Measurements from ENCODE around the gene MED13L. TPM values are rescaled to one million over a fixed set of nuclear protein-coding genes. Genes with fewer than 3 reads are reported as not detected.

Gene MED13L
- total and polyA plus RNA-seq, 8 donors: 10.3 to 93.8 (median 53.0) TPM

- H3K36me3 ChIP-seq: no peaks in the 10 kb centered on the region
- no peaks in the 10 kb centered on the region for H3K9me3 ChIP-seq
- no peak for DNase-seq
- no peak overlapping the region for H3K27ac ChIP-seq
- TF ChIP-seq CTCF (IDR thresholded peaks at IDR 0.05): no peak
- intact Hi-C loops (cut with DNase I): no loop called here
- H3K27me3 ChIP-seq: no peaks in the 10 kb centered on the region
- FAIRE-seq: no peak
- WGBS, 2 donors: 74 to 76% methylated on average over 4 of the region's 4 CpGs
- peaks cover 0 to 26% (median 10%) of the 10 kb centered on the region in 3 donors for H3K4me1 ChIP-seq
- ATAC-seq: no peak
- H3K4me3 ChIP-seq: no peak overlapping the region
Measured at GRCh38 chr12:116213014-116213413, 64.5 kb downstream of the MED13L start.

- Histone ChIP-seq H3K4me1 (peaks cover 0 to 16% (median 5%) of the 10 kb centered on the region in 3 donors), H3K9me3 (no peaks in the 10 kb centered on the region), H3K4me3 (no peak overlapping the region), H3K36me3 (no peaks in the 10 kb centered on the region), H3K27me3 (no peaks in the 10 kb centered on the region), H3K27ac (no peak overlapping the region)
- WGBS, 2 donors: 83 to 84% methylated on average over 4 of the region's 4 CpGs
- FAIRE-seq (no peak), ATAC-seq (no peak), DNase-seq (no peak)
- TF ChIP-seq CTCF (IDR thresholded peaks at IDR 0.05): no peak
- intact Hi-C loops (cut with DNase I): no loop called here
Measured at GRCh38 chr12:116210762-116211161, 66.7 kb downstream of the MED13L start.

GRCh38 chr12:116210131-116210530 is 67.4 kb downstream of the MED13L start:
- Histone ChIP-seq H3K27me3 (no peaks in the 10 kb centered on the region), H3K36me3 (no peaks in the 10 kb centered on the region), H3K4me3 (no peak overlapping the region), H3K4me1 (peaks cover 0 to 12% (median 5%) of the 10 kb centered on the region in 3 donors), H3K9me3 (no peaks in the 10 kb centered on the region), H3K27ac (no peak overlapping the region)
- WGBS, 2 donors: 79 to 81% methylated on average over 5 of the region's 5 CpGs
- intact Hi-C loops (cut with DNase I): no loop called here
- ATAC-seq (no peak), DNase-seq (no peak), FAIRE-seq (no peak)
- no peak for TF ChIP-seq CTCF (IDR thresholded peaks at IDR 0.05)

- no peak for TF ChIP-seq CTCF (IDR thresholded peaks at IDR 0.05)
- Histone ChIP-seq H3K27ac (no peak overlapping the region), H3K36me3 (no peaks in the 10 kb centered on the region), H3K27me3 (no peaks in the 10 kb centered on the region), H3K4me3 (no peak overlapping the region), H3K9me3 (no peaks in the 10 kb centered on the region), H3K4me1 (peaks cover 0 to 6% (median 4%) of the 10 kb centered on the region in 3 donors)
- DNase-seq: no peak
- FAIRE-seq: no peak
- 95% methylated on average over 2 of the region's 2 CpGs for WGBS, 2 donors
- ATAC-seq: no peak
- intact Hi-C loops (cut with DNase I): no loop called here
Measured at GRCh38 chr12:116209503-116209902, 68.0 kb downstream of the MED13L start.

GRCh38 chr12:116207274-116207673 is 70.2 kb downstream of the MED13L start:
- no peak overlapping the region for H3K27ac ChIP-seq
- ATAC-seq (no peak), DNase-seq (no peak), FAIRE-seq (no peak)
- peaks cover 0 to 5% (median 0%) of the 10 kb centered on the region in 3 donors for H3K4me1 ChIP-seq
- TF ChIP-seq CTCF (IDR thresholded peaks at IDR 0.05): no peak
- no peaks in the 10 kb centered on the region for H3K9me3 ChIP-seq
- no peaks in the 10 kb centered on the region for H3K27me3 ChIP-seq
- H3K36me3 ChIP-seq: no peaks in the 10 kb centered on the region
- 96% methylated on average over 3 of the region's 3 CpGs for WGBS, 2 donors
- intact Hi-C loops (cut with DNase I): no loop called here
- H3K4me3 ChIP-seq: no peak overlapping the region

All from pancreas (tissue), 10 donors.